Liver (tissue), 9 donors: Measurements from ENCODE around the gene SAE1. TPM values are rescaled to one million over a fixed set of nuclear protein-coding genes. Genes with fewer than 3 reads are reported as not detected.
A peak's percentile ranks its signal among the peaks of the same experiment; 100 is the strongest.

Source experiments
- DNase-seq: peaks from one replicate; pipeline ENCODE4 v3.0.0-alpha.2; 2017; ENCODE audit warnings: low spot score
- H3K27ac ChIP-seq, 2 donors: one replicate each; pipeline ENCODE4 v1.7.0; 2013; ENCODE audit warnings: inconsistent platforms in 2 of 2, low read length in 2 of 2, control low read depth in 1 of 2, low read depth in 1 of 2, mild to moderate bottlenecking in 1 of 2
- H3K27me3 ChIP-seq, 4 donors: one replicate each; pipeline versions ENCODE4 v1.6.1 to v1.7.0; 2013; ENCODE audit warnings: low read length in 3 of 4, inconsistent platforms in 1 of 4, mild to moderate bottlenecking in 1 of 4, moderate library complexity in 1 of 4; ENCODE audit not compliant: control insufficient read depth in 4 of 4, insufficient read depth in 4 of 4
- H3K36me3 ChIP-seq, 4 donors: one replicate each; pipeline versions ENCODE4 v1.6.1 to v1.7.0; 2013; ENCODE audit warnings: low read length in 3 of 4, mild to moderate bottlenecking in 3 of 4, low read depth in 1 of 4, moderate library complexity in 1 of 4; ENCODE audit not compliant: control insufficient read depth in 4 of 4, insufficient read depth in 3 of 4
- H3K4me1 ChIP-seq, 4 donors: one replicate each; pipeline versions ENCODE4 v1.6.1 to v1.7.0; 2013; ENCODE audit warnings: low read length in 3 of 4, mild to moderate bottlenecking in 3 of 4, moderate library complexity in 1 of 4; ENCODE audit not compliant: control insufficient read depth in 4 of 4, insufficient read depth in 4 of 4
- H3K4me3 ChIP-seq, 3 donors: one replicate each; pipeline versions ENCODE4 v1.6.1 to v1.7.0; 2013; ENCODE audit warnings: low read length in 3 of 3, control low read depth in 1 of 3, low read depth in 1 of 3, mild to moderate bottlenecking in 1 of 3
- H3K9ac ChIP-seq, 2 donors: one replicate each; pipeline ENCODE4 v1.7.0; 2013; ENCODE audit warnings: low read length in 2 of 2, mild to moderate bottlenecking in 2 of 2, moderate library complexity in 2 of 2, control low read depth in 1 of 2, low read depth in 1 of 2
- H3K9me3 ChIP-seq, 4 donors: one replicate each; pipeline versions ENCODE4 v1.6.1 to v1.7.0; 2013; ENCODE audit warnings: low read length in 3 of 4; ENCODE audit not compliant: control insufficient read depth in 4 of 4
- EGR1 ChIP-seq, 2 donors: IDR thresholded peaks; 2 replicates each; pipeline ENCODE4 v1.6.1; 2016 to 2018; ENCODE audit warnings: antibody characterized with exemption in 2 of 2, low read depth in 2 of 2
- FOXA1 ChIP-seq: IDR thresholded peaks from 2 replicates; pipeline ENCODE4 v1.6.1; 2016; ENCODE audit warnings: antibody characterized with exemption
- FOXA2 ChIP-seq: IDR thresholded peaks from 2 replicates; pipeline ENCODE4 v1.6.1; 2016; ENCODE audit warnings: antibody characterized with exemption
- HNF4A ChIP-seq, 2 donors: conservative IDR thresholded peaks; 2 replicates each; pipeline ENCODE4 v1.6.1; 2016; ENCODE audit warnings: antibody characterized with exemption in 2 of 2, mild to moderate bottlenecking in 2 of 2
- HNF4G ChIP-seq: IDR thresholded peaks from 2 replicates; pipeline ENCODE4 v1.6.1; 2016; ENCODE audit warnings: antibody characterized with exemption
- JUND ChIP-seq, 2 donors: IDR thresholded peaks; 2 replicates each; pipeline ENCODE4 v1.6.1; 2016; ENCODE audit warnings: antibody characterized with exemption in 2 of 2
- NR2F2 ChIP-seq: IDR thresholded peaks from 2 replicates; pipeline ENCODE4 v1.6.1; 2016; ENCODE audit warnings: antibody characterized with exemption
- RAD21 ChIP-seq, 2 donors: IDR thresholded peaks; 2 replicates each; pipeline ENCODE4 v1.6.1; 2016; ENCODE audit warnings: antibody characterized with exemption in 2 of 2, mild to moderate bottlenecking in 2 of 2
- RXRA ChIP-seq, 2 donors: IDR thresholded peaks; 2 replicates each; pipeline ENCODE4 v1.6.1; 2017 to 2018; ENCODE audit warnings: antibody characterized with exemption in 2 of 2, mild to moderate bottlenecking in 1 of 2
- SP1 ChIP-seq: IDR thresholded peaks from 2 replicates; pipeline ENCODE4 v1.6.1; 2018; ENCODE audit warnings: antibody characterized with exemption, mild to moderate bottlenecking
- TAF1 ChIP-seq: conservative IDR thresholded peaks from 2 replicates; pipeline ENCODE4 v1.6.1; 2016; ENCODE audit warnings: antibody characterized with exemption, mild to moderate bottlenecking
- YY1 ChIP-seq: IDR thresholded peaks from 2 replicates; pipeline ENCODE4 v1.6.1; 2016; ENCODE audit warnings: antibody characterized with exemption, mild to moderate bottlenecking
- WGBS: extraction: QIAGEN DNeasy Blood & Tissue Kit; methylation state at CpG from one replicate; pipeline ENCODE4 v1.1.7; 2013; 5-methylcytosine and 5-hydroxymethylcytosine counted together
- polyA plus RNA-seq, 2 donors: library from polyadenylated mRNA; stranded (reverse) in 1 of 2; unstranded in 1 of 2; fragments of 200-250 nt in 1 of 2; fragments of >200 nt in 1 of 2; fragmentation: Nextera tagmentation in 1 of 2; extraction: Ambion mirVana in 1 of 2; gene quantifications; one replicate each; pipeline versions ENCODE4 v1.2.1 to v1.2.3, GENCODE V29; 2013 to 2015
- total RNA-seq, 2 donors: library from RNA; depleted of rRNA; stranded (reverse); fragments of >200 nt; gene quantifications; one replicate each; pipeline ENCODE4 v1.2.3, GENCODE V29; 2014
- TF ChIP-seq, protein P1 (sequence below): fragments of 150-350 bp; IDR thresholded peaks from 2 replicates; pipeline ENCODE4 v1.5.1; 2017; ENCODE audit warnings: improper control_type of control experiment, low read depth, low read length; ENCODE audit not compliant: missing input control
- TF ChIP-seq, protein P2 (sequence below): IDR thresholded peaks from 2 replicates; pipeline ENCODE4 v1.6.1; 2016; ENCODE audit warnings: antibody characterized with exemption, mild to moderate bottlenecking
- TF ChIP-seq, protein P3 (sequence below): IDR thresholded peaks from 2 replicates; pipeline ENCODE4 v1.6.1; 2016; ENCODE audit warnings: antibody characterized with exemption
- TF ChIP-seq, protein P4 (sequence below): IDR thresholded peaks from 2 replicates; pipeline ENCODE4 v1.6.1; 2016; ENCODE audit warnings: antibody characterized with exemption
- donor health status: healthy.
- donor health status: healthy.
- donor health status: healthy.
- donor health status: healthy.
- donor health status: healthy.

Gene SAE1
- total and polyA plus RNA-seq, 4 donors = 19.0 to 31.8 (median 27.0) TPM

DNA sequence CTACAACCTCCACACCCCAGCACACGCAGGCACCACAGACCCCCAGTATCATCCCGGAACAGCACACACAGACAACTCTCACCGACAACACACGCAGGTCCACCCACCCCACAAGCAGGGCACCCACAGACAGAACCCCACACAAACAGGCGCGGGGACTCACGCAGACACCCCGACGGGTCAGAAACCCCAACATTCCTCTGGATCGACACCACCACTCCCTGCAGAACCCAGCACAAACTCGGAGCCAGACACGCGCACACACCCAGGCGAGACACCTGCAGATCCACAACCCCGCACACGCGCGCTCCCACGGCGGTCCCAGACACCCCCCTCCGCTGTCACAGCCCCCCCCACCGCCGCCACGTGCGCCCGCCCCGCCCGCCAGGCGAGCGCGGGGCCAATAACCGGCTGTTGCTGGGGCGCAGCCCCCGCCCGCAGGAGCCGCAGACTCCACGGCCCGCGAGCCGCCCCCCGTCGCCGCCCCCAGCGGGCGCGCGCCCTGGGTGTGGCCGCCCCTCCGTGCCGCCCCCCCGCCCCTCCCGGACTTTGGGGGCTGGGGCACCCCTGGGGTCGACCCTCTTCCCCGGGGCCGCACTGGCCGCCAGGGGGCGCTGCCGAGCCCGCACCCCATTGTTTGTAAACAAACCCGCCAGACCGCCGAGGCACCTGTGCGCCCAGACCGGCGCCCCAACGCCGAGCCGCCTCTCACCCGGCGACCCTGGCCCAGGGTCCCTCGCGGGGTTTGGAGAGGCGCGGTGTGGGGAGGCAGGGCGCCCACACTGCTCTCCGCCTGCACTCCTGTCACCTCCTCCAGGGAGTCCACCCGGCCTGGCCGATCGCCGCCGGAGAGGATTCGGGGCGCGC, 99.7 kb downstream of the SAE1 start:
- Histone ChIP-seq H3K36me3 (peaks cover 0 to 2% (median 0%) of the 10 kb centered on the region in 4 donors), H3K27me3 (no peaks in the 10 kb centered on the region), H3K27ac (peak overlapping the region; percentile 70 to 73), H3K9me3 (no peaks in the 10 kb centered on the region), H3K4me3 (peak overlapping the region; percentile 68 to 90 (median 74)), H3K9ac (peak overlapping the region in 1 of 2 donors; percentile 44), H3K4me1 (peaks cover 9 to 42% (median 29%) of the 10 kb centered on the region in 4 donors)
- DNase-seq = peak; percentile 81
- 1% methylated on average over 84 of the region's 84 CpGs for WGBS
- TF ChIP-seq NR2F2 = no peak
- no peak for TF ChIP-seq JUND (IDR thresholded peaks at IDR 0.05)
- no peak for TF ChIP-seq FOXA2
- TF ChIP-seq, protein P1, sequence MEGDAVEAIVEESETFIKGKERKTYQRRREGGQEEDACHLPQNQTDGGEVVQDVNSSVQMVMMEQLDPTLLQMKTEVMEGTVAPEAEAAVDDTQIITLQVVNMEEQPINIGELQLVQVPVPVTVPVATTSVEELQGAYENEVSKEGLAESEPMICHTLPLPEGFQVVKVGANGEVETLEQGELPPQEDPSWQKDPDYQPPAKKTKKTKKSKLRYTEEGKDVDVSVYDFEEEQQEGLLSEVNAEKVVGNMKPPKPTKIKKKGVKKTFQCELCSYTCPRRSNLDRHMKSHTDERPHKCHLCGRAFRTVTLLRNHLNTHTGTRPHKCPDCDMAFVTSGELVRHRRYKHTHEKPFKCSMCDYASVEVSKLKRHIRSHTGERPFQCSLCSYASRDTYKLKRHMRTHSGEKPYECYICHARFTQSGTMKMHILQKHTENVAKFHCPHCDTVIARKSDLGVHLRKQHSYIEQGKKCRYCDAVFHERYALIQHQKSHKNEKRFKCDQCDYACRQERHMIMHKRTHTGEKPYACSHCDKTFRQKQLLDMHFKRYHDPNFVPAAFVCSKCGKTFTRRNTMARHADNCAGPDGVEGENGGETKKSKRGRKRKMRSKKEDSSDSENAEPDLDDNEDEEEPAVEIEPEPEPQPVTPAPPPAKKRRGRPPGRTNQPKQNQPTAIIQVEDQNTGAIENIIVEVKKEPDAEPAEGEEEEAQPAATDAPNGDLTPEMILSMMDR = peak; percentile 62

DNA sequence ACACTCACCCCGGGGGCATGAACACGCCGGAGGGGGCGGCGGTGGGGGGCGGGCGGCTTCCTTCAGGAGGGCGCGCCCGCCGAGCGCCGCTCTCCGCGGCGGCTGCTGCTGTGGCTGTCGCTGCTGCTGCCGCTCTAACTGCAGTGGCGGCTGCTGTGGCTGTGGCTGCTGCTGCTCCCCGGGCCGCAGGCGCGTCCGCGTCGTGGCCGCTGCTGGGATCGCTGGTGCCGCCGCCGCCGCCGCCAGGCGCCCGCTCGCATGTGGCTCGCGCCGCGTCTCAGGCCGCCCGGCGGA, 100.2 kb downstream of the SAE1 start, which contains the start of gene BBC3:
BBC3 (minus strand) TSS at position 279 of the 294 bp plus-strand sequence. CDS start 2,768 bp downstream, outside the sequence.
- Histone ChIP-seq H3K4me3 (peak within 1 kb of the TSS; percentile 68 to 90 (median 74)), H3K4me1 (peaks cover 9 to 42% (median 26%) of the 10 kb centered on the region in 4 donors), H3K36me3 (no peaks in the 10 kb centered on the region), H3K9me3 (no peaks in the 10 kb centered on the region), H3K27ac (peak within 1 kb of the TSS; percentile 70 to 73), H3K27me3 (no peaks in the 10 kb centered on the region), H3K9ac (peak within 1 kb of the TSS; percentile 36 to 44)
- TF ChIP-seq RXRA (IDR thresholded peaks at IDR 0.05) (no peak), HNF4A (conservative IDR thresholded peaks at IDR 0.05) (no peak), JUND (IDR thresholded peaks at IDR 0.05) (no peak)
- no peak for DNase-seq
- WGBS = under 1% methylated on average over 43 of the region's 43 CpGs

DNA sequence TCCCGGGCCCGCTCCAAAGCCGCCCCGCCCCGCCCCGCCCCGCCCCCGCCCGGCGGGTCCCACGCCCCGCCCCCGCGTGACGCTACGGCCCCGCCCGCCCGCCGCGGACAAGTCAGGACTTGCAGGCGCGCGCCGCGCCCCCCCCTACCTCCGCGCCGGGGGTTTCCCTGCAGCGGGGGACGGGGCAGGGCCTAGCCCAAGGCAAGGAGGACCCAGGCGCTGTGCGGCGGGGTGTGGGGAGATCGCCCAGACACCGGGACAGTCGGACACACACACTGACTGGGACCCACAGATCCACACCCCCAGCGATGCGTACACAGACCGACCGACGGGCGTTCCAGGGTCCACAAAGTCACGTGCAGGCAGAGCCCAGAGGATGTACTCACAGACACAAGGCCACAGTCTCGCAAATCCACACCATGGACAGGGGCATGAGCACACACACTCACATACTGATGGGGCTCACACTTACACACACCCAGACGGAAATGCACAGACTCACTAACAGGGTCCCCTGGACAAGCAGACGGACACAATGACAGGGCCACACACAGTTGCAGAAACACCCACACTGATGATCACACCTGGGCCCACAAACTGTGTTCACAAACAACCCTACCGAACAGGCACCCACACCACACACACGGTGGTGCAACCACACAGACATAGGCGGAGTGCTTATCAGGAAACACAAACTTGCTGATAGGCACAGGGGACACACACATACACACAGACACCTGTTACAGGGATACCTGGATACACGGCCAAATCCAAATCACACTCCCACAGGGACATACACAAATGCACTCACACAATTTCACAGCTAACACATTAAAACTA, 100.8 kb downstream of the SAE1 start:
- TF ChIP-seq, protein P2, sequence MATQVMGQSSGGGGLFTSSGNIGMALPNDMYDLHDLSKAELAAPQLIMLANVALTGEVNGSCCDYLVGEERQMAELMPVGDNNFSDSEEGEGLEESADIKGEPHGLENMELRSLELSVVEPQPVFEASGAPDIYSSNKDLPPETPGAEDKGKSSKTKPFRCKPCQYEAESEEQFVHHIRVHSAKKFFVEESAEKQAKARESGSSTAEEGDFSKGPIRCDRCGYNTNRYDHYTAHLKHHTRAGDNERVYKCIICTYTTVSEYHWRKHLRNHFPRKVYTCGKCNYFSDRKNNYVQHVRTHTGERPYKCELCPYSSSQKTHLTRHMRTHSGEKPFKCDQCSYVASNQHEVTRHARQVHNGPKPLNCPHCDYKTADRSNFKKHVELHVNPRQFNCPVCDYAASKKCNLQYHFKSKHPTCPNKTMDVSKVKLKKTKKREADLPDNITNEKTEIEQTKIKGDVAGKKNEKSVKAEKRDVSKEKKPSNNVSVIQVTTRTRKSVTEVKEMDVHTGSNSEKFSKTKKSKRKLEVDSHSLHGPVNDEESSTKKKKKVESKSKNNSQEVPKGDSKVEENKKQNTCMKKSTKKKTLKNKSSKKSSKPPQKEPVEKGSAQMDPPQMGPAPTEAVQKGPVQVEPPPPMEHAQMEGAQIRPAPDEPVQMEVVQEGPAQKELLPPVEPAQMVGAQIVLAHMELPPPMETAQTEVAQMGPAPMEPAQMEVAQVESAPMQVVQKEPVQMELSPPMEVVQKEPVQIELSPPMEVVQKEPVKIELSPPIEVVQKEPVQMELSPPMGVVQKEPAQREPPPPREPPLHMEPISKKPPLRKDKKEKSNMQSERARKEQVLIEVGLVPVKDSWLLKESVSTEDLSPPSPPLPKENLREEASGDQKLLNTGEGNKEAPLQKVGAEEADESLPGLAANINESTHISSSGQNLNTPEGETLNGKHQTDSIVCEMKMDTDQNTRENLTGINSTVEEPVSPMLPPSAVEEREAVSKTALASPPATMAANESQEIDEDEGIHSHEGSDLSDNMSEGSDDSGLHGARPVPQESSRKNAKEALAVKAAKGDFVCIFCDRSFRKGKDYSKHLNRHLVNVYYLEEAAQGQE = peak; percentile 74
- no peak for TF ChIP-seq HNF4G
- no peak for TF ChIP-seq FOXA1
- TF ChIP-seq JUND (IDR thresholded peaks at IDR 0.05) = no peak
- peak; percentile 49 for TF ChIP-seq SP1
- no peak for TF ChIP-seq TAF1
- TF ChIP-seq, protein P3, sequence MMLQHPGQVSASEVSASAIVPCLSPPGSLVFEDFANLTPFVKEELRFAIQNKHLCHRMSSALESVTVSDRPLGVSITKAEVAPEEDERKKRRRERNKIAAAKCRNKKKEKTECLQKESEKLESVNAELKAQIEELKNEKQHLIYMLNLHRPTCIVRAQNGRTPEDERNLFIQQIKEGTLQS = no peak
- TF ChIP-seq, protein P4, sequence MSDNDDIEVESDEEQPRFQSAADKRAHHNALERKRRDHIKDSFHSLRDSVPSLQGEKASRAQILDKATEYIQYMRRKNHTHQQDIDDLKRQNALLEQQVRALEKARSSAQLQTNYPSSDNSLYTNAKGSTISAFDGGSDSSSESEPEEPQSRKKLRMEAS = no peak
- TF ChIP-seq NR2F2 = no peak
- no peak for TF ChIP-seq FOXA2
- TF ChIP-seq HNF4A (conservative IDR thresholded peaks at IDR 0.05) = peak; percentile 44 to 61
- no peak for TF ChIP-seq EGR1 (IDR thresholded peaks at IDR 0.05; ENCODE audit: low read depth in 2 of 2)
- TF ChIP-seq RAD21 (IDR thresholded peaks at IDR 0.05) = no peak
- TF ChIP-seq, protein P1 = no peak
- no peak for TF ChIP-seq YY1
- Histone ChIP-seq H3K27ac (peak overlapping the region; percentile 32 to 73), H3K9ac (peak overlapping the region in 1 of 2 donors; percentile 36), H3K36me3 (no peaks in the 10 kb centered on the region), H3K27me3 (no peaks in the 10 kb centered on the region), H3K9me3 (no peaks in the 10 kb centered on the region), H3K4me1 (peaks cover 9 to 42% (median 26%) of the 10 kb centered on the region in 4 donors), H3K4me3 (peak overlapping the region; percentile 45 to 90 (median 63))
- WGBS = 7% methylated on average over 51 of the region's 51 CpGs
- peak; percentile 91 for DNase-seq
